Osteocyte (in vitro differentiated cells): Measurements from ENCODE around the gene PHAF1. TPM values are rescaled to one million over a fixed set of nuclear protein-coding genes. Genes with fewer than 3 reads are reported as not detected.

Experiments
- DNase-seq: peaks from one replicate; pipeline ENCODE4 v3.0.0; 2021; ENCODE audit warnings: mixed read lengths; ENCODE audit not compliant: unreplicated experiment; ENCODE audit errors: extremely low spot score
- H3K27ac Mint-ChIP-seq: one replicate; pipeline ENCODE4 v1.8.0; 2021; ENCODE audit warnings: mild to moderate bottlenecking, mixed read lengths; ENCODE audit not compliant: unreplicated experiment
- H3K27me3 Mint-ChIP-seq: one replicate; pipeline ENCODE4 v1.8.0; 2021; ENCODE audit warnings: mixed read lengths; ENCODE audit not compliant: unreplicated experiment
- H3K36me3 Mint-ChIP-seq: one replicate; pipeline ENCODE4 v1.8.0; 2021; ENCODE audit warnings: mixed read lengths; ENCODE audit not compliant: unreplicated experiment
- H3K4me1 Mint-ChIP-seq: one replicate; pipeline ENCODE4 v1.8.0; 2021; ENCODE audit warnings: mixed read lengths; ENCODE audit not compliant: unreplicated experiment
- H3K4me3 Mint-ChIP-seq: one replicate; pipeline ENCODE4 v1.8.0; 2021; ENCODE audit warnings: mild to moderate bottlenecking, moderate library complexity, mixed read lengths; ENCODE audit not compliant: unreplicated experiment
- H3K9me3 Mint-ChIP-seq: one replicate; pipeline ENCODE4 v1.8.0; 2021; ENCODE audit warnings: mixed read lengths; ENCODE audit not compliant: unreplicated experiment
- CTCF ChIP-seq: fragments of 200-600 bp; sonication (generic); IDR thresholded peaks from 2 replicates; pipeline ENCODE4 v1.5.0; 2021; ENCODE audit warnings: antibody characterized with exemption, mild to moderate bottlenecking, moderate library complexity
- long read RNA-seq: library from polyadenylated mRNA; unstranded; transcript quantifications from one replicate; pipeline ENCODE4 v2.0.0, GENCODE V29; 2021
- total RNA-seq: library from RNA; stranded (reverse); gene quantifications from 2 replicates; pipeline ENCODE4 v1.2.1, GENCODE V29; 2021

The PHAF1 gene
- 19.5 and 19.8 TPM in 2 replicates for total RNA-seq
- long read RNA-seq, transcript C16orf70-208 (17 exons, 1,353 nt): major isoform, 38 of 68 reads
- long read RNA-seq, partial matches to known transcripts: 5 of 68 reads
- long read RNA-seq, other reads (novel, unspliced or antisense): 21 of 68 reads

- TF ChIP-seq CTCF: no peak
- Mint-ChIP-seq H3K9me3 (no peaks in the 10 kb centered on the region), H3K27ac (peak within 1 kb of the TSS; percentile 97), H3K27me3 (no peaks in the 10 kb centered on the region), H3K4me3 (peak within 1 kb of the TSS; percentile 92), H3K36me3 (peaks cover 4% of the 10 kb centered on the region), H3K4me1 (peaks cover 22% of the 10 kb centered on the region)
- peak; percentile 98 for DNase-seq
These were observed at the start of gene PHAF1 for GRCh38 chr16:67109407-67110135. PHAF1 (plus strand) TSS chr16:67109941; CDS start chr16:67110176, 235 bp downstream.

- no peak for TF ChIP-seq CTCF
- no peak overlapping the region for H3K27ac Mint-ChIP-seq
- no peaks in the 10 kb centered on the region for H3K27me3 Mint-ChIP-seq
- DNase-seq: no peak
- no peaks in the 10 kb centered on the region for H3K9me3 Mint-ChIP-seq
- no peak overlapping the region for H3K4me3 Mint-ChIP-seq
- H3K4me1 Mint-ChIP-seq: peaks cover 12% of the 10 kb centered on the region
- H3K36me3 Mint-ChIP-seq: peaks cover 14% of the 10 kb centered on the region
These were observed 46.7 kb upstream of the PHAF1 start for GRCh38 chr16:67063008-67063407.

GRCh38 chr16:67068212-67068753 is 41.5 kb upstream of the PHAF1 start:
- TF ChIP-seq CTCF: no peak
- Mint-ChIP-seq H3K4me1 (peaks cover 3% of the 10 kb centered on the region), H3K9me3 (no peaks in the 10 kb centered on the region), H3K36me3 (peaks cover 27% of the 10 kb centered on the region), H3K27me3 (no peaks in the 10 kb centered on the region), H3K27ac (no peak overlapping the region), H3K4me3 (no peak overlapping the region)
- no peak for DNase-seq

GRCh38 chr16:67071476-67072048 is 38.2 kb upstream of the PHAF1 start:
- Mint-ChIP-seq H3K27me3 (no peaks in the 10 kb centered on the region), H3K4me3 (no peak overlapping the region)

More at GRCh38 chr16:67071476-67072048, 38.2 kb upstream of the PHAF1 start:
- no peak for TF ChIP-seq CTCF
- no peaks in the 10 kb centered on the region for H3K4me1 Mint-ChIP-seq
- H3K36me3 Mint-ChIP-seq: peaks cover 26% of the 10 kb centered on the region
- H3K9me3 Mint-ChIP-seq: no peaks in the 10 kb centered on the region
- no peak overlapping the region for H3K27ac Mint-ChIP-seq
- DNase-seq: no peak
